ENCODE data around the gene GPR3. TPM values are rescaled to one million over a fixed set of nuclear protein-coding genes. Genes with fewer than 3 reads are reported as not detected.
A peak's percentile ranks its signal among the peaks of the same experiment; 100 is the strongest.

The GPR3 gene
- 0.80 and 2.0 TPM in 2 replicates for total RNA-seq (2014; rRNA removed; shearing (Covaris generic))

GRCh38 chr1:27392096-27392777 lies at the start of gene GPR3:
TSS of gene GPR3 (plus strand) at chr1:27392622. CDS start at chr1:27393799, 1,177 bp downstream.
- peak; percentile 95 for DNase-seq (ENCODE audit: low read depth)

- no peak for DNase-seq (ENCODE audit: low read depth)
Observed at GRCh38 chr1:27342778-27343638, 49.4 kb upstream of the GPR3 start.

- no peak for DNase-seq (ENCODE audit: low read depth)
Observed at GRCh38 chr1:27343639-27344025, 48.8 kb upstream of the GPR3 start.

GRCh38 chr1:27345272-27345671 lies 47.1 kb upstream of the GPR3 start:
- DNase-seq (ENCODE audit: low read depth): no peak

- no peak for DNase-seq (ENCODE audit: low read depth)
Observed at GRCh38 chr1:27346357-27346756, 46.1 kb upstream of the GPR3 start.

- DNase-seq (ENCODE audit: low read depth): peak; percentile 55
Observed at GRCh38 chr1:27346991-27347624, 45.3 kb upstream of the GPR3 start.

- DNase-seq (ENCODE audit: low read depth): peak; percentile 78
Observed at GRCh38 chr1:27348861-27349783, 43.3 kb upstream of the GPR3 start.

GRCh38 chr1:27349784-27350662 lies 42.4 kb upstream of the GPR3 start:
- peak; percentile 83 for DNase-seq (ENCODE audit: low read depth)

- DNase-seq (ENCODE audit: low read depth): no peak
Observed at GRCh38 chr1:27350663-27351540, 41.5 kb upstream of the GPR3 start.

- no peak for DNase-seq (ENCODE audit: low read depth)
Observed at GRCh38 chr1:27351541-27352107, 40.8 kb upstream of the GPR3 start.

GRCh38 chr1:27353166-27353565 lies 39.3 kb upstream of the GPR3 start:
- DNase-seq (ENCODE audit: low read depth): no peak

- no peak for DNase-seq (ENCODE audit: low read depth)
Observed at GRCh38 chr1:27353629-27354028, 38.8 kb upstream of the GPR3 start.

- DNase-seq (ENCODE audit: low read depth): no peak
Observed at GRCh38 chr1:27355683-27356082, 36.7 kb upstream of the GPR3 start.

- DNase-seq (ENCODE audit: low read depth): no peak
Observed at GRCh38 chr1:27356277-27356618, 36.2 kb upstream of the GPR3 start.

- DNase-seq (ENCODE audit: low read depth): no peak
Observed at GRCh38 chr1:27356619-27357280, 35.7 kb upstream of the GPR3 start.

- DNase-seq (ENCODE audit: low read depth): peak; percentile 70
Observed at GRCh38 chr1:27357281-27358037, 35.0 kb upstream of the GPR3 start.

- DNase-seq (ENCODE audit: low read depth): no peak
Observed at GRCh38 chr1:27358038-27358927, 34.1 kb upstream of the GPR3 start.

All from Daoy (cell line).